SKM-1 (cell line): ENCODE data around the gene GPR137C.

Source experiments
- DNase-seq: peaks from one replicate; lab custom pipeline; 2025; ENCODE audit not compliant: unreplicated experiment; lab: John Stamatoyannopoulos, UW

GPR137C gene

GRCh38 chr14:52660832-52661231 is 108.2 kb downstream of the GPR137C start:
- no peak for DNase-seq

GRCh38 chr14:52661314-52661713 is 108.7 kb downstream of the GPR137C start:
- no peak for DNase-seq

- DNase-seq: no peak
Measured at GRCh38 chr14:52663850-52664249, 111.2 kb downstream of the GPR137C start.

GRCh38 chr14:52678591-52678990 is 126.0 kb downstream of the GPR137C start:
- no peak for DNase-seq

GRCh38 chr14:52683985-52684520 is 131.4 kb downstream of the GPR137C start:
- no peak for DNase-seq

GRCh38 chr14:52686176-52686575 is 133.5 kb downstream of the GPR137C start:
- no peak for DNase-seq
